Midbrain (tissue), 1 donor: ENCODE measurements around the gene MICA.

Experiments used
- DNase-seq: peaks from one replicate; lab custom pipeline; 2025; lab: John Stamatoyannopoulos, UW

The MICA gene

DNA sequence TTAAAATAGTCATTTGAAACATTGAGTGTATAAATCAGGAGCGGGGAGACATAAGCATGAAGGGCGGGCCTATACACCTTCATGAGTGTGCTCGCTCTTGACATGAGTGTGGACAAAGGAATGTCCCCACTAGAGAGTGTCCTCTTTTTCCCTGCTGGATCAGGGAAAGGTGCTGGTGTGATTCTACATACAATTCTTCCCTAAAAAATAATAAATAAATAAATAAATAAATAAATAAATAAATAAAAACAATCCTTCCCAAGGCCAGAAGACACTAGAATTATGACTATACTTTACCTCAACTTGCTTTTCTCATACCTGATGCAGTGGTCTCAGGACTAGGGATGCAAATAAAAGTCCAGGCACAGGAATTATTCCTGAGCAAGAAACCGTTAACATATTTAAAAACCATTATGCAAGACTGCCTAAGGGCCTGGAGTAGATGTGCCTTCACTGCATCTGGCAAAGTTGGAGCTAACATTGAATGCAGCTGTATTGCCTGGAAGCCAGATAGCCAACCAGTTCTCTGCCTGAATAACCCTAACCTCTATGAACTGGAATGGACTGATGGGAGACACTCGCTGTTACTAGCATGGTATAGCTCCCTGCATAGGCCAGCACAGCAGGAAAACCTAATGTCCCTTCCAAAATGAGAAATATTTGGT, 57.1 kb downstream of the MICA start:
- no peak for DNase-seq

- DNase-seq: no peak
Measured at GRCh38 chr6:31462026-31462963, 58.9 kb downstream of the MICA start.

DNA sequence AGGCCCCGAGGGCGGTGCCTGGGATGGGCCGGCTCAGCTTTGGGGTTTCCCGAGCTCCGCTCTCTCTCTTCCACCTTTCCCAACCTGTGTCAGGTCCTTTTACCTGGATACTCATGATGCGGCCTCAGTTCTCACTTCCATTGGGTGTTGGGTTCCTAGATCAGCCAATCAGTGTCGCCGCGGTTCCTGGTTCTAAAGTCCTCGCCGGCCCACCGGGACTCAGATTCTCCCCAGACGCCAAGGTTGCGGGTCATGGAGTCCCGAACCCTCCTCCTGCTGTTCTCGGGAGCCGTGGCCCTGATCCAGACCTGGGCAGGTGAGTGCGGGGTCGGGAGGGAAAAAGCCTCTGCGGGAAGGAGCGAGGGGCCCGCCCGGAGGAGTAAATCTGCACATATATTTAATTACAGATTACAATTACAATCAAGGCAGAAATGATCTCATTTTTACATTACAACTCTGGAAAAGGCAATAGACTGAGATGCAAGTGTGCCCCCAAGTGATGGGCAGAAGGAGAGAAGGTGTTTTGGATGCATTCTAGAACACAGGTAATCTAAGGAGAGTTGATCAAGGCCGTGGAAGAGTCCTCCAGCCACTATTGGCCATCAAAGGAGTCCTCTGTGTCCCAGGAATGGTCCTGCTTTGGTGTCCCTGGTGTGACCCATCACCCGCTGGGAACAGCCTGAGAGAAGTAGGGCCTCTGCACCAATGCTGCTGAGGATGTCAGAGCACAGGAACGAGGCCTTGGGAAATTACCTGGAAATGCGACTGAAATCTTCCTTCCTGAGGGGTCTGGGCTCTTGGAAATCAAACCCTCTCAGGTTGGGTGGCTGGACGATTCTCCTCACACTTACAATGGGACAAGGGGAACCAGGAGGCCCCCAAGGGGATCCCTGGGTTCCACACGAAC, 59.8 kb downstream of the MICA start:
- peak; percentile 63 for DNase-seq

DNA sequence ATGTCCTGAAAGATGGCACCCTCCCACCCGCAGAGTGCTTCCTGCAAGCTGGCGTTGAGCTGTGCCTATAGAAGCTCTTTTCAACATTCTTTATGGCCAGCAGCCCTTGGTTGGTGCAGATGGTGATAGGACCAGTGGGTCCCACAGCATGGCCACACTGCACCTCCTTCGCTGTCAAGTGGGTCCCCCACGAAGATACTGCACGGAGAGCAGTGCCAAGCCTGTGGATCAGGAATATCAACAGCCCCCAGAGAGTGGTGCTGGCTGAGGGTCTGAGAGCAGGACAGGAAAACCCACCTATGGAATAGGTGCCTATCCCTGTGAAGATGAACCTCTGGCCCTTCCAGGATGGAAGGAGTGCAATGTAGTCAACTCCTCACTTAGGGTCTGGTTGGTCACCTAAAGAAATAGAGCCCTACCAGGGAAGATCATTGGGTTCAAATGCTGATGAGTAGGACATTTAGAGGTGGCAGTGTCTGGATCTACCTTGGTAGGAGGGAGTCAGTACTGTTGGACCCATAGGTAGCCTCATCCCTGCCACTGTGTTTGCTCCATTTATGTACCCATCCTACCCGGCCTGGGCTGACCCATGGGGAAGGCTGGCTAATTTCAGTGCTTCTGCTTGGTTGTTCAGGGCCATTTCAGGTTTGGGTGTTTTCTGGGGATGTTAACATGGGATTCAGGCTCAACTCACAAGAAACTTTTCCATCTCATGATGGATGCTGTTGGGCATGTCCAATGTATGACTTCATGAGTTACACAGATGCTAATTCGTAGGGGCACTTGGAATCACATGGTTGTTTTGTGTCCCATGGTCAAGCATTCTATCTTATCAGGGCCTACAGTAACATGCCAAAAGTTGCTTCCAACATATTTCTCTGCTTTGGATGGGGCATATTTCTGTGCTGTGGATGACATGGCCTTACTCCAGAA, 61.1 kb downstream of the MICA start:
- DNase-seq: no peak
